GM21367 (cell line): ENCODE data around the gene ZBED4.
"Not testable (repeated sequence)": the region's sequence is repeated elsewhere in the genome, so short reads cannot be mapped to it uniquely, and the experiment has no call there.

ENCODE experiments used
- ATAC-seq: cut with Tn5 transposase; IDR thresholded peaks from one replicate; pipeline ENCODE4 v1.9.1; 2021; ENCODE audit not compliant: unreplicated experiment

Gene ZBED4

GRCh38 chr22:49852898-49853894, at the start of gene ZBED4:
ZBED4 (plus strand) TSS chr22:49853844; CDS start chr22:49883663, 29,819 bp downstream.
- peak; percentile 55 for ATAC-seq

GRCh38 chr22:49807129-49807528, 46.5 kb upstream of the ZBED4 start:
- no peak for ATAC-seq

- no peak for ATAC-seq
These were observed 45.6 kb upstream of the ZBED4 start for GRCh38 chr22:49807780-49808708.

- ATAC-seq: no peak
These were observed 43.2 kb upstream of the ZBED4 start for GRCh38 chr22:49810363-49811019.

- ATAC-seq: no peak
These were observed 42.4 kb upstream of the ZBED4 start for GRCh38 chr22:49811020-49811791.

GRCh38 chr22:49812838-49813237, 40.8 kb upstream of the ZBED4 start:
- ATAC-seq: no peak

GRCh38 chr22:49814164-49814686, 39.4 kb upstream of the ZBED4 start:
- ATAC-seq: no peak

- no peak for ATAC-seq
These were observed 38.8 kb upstream of the ZBED4 start for GRCh38 chr22:49814856-49815255.

- ATAC-seq: no peak
These were observed 38.0 kb upstream of the ZBED4 start for GRCh38 chr22:49815641-49816091.

- no peak for ATAC-seq
These were observed 36.3 kb upstream of the ZBED4 start for GRCh38 chr22:49817359-49817758.

- ATAC-seq: no peak
These were observed 32.7 kb upstream of the ZBED4 start for GRCh38 chr22:49820984-49821383.

- not testable (repeated sequence) for ATAC-seq
These were observed 31.9 kb upstream of the ZBED4 start for GRCh38 chr22:49821741-49822140.

- no peak for ATAC-seq
These were observed 30.2 kb upstream of the ZBED4 start for GRCh38 chr22:49823289-49824045.

- no peak for ATAC-seq
These were observed 29.3 kb upstream of the ZBED4 start for GRCh38 chr22:49824185-49824925.

- ATAC-seq: no peak
These were observed 28.7 kb upstream of the ZBED4 start for GRCh38 chr22:49824936-49825335.

GRCh38 chr22:49825436-49825835, 28.2 kb upstream of the ZBED4 start:
- ATAC-seq: no peak

GRCh38 chr22:49825944-49826602, 27.6 kb upstream of the ZBED4 start:
- no peak for ATAC-seq
